COR-L47 (cell line): ENCODE results near the gene TNFSF11.

Experiments used
- DNase-seq: peaks from one replicate; lab custom pipeline; 2025; lab: John Stamatoyannopoulos, UW

Gene TNFSF11

DNA sequence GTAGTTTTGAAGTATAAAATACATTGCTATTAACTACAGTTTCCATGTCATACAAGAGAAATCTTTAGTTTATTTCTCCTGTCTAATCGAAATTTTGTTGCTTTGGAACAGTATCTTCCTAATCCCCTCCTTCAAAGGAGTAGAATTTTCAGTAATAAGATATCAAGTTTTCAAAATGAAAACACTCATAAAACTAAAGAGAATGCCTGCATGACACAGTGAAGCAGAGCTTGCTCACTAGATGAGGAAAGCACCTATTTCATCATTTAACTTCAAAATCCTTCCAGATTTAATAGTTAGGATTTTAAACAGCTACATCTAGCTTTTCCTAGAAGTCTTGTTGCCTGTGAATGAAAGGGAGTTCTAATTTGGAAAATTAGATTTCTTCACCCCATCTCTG lies 80.8 kb downstream of the TNFSF11 start:
- no peak for DNase-seq

DNA sequence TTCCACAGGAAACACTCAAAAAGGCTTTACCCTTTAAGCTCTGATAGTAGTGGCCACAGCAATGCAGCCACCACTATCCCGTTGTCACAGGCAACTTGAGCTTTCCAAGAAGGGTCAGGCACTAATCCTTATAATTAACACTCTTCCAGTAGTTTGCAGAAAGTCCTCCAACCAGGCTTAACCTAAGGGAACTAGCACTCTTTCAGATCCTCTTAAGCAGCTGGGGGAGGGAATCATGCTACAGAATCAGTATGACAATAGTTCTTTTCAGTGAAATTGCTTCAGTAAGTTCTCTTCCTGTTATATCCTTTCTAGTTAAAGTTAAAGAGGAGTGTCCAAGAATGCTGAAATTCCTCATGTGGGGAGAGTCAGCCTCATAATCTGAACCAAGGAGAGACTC lies 82.2 kb downstream of the TNFSF11 start:
- no peak for DNase-seq

DNA sequence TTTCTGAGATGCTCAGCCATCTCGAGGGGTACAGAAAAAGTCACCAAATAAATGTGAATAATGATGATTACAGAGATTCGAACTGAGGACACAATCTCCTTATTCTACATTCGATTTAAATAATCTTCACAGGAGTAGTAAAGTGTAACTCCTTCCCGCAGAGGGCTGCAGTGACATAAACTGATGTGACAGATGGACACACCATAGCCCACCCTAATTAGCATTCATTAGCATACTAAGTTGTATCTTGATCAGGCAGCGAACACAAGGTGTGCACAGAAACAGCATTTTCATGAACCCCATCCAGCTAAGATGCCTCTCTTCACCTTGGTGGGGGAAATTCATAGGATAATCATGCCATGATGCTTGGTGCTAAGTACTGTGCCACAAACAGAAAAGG lies 83.0 kb downstream of the TNFSF11 start:
- DNase-seq, result no peak
